ENCODE data around the gene NMT1. TPM values are rescaled to one million over a fixed set of nuclear protein-coding genes. Genes with fewer than 3 reads are reported as not detected.

The NMT1 gene
- total and polyA plus RNA-seq, 2 of the 13 experiments (the other 11 are each of a cell fraction or from before 2014, with no cell fraction given): 75.7 to 142 TPM

- 0 out of 2 replicates have a peak, but pooled peaks have one; percentile 30 for TF ChIP-seq ARID5B (CRISPR knock-in tag; IDR thresholded peaks at IDR 0.05)
- TF ChIP-seq ZSCAN12 (CRISPR knock-in tag; IDR thresholded peaks at IDR 0.05): no peak
- no peak for TF ChIP-seq ZNF7 (CRISPR knock-in tag; IDR thresholded peaks at IDR 0.05)
- 0 out of 2 replicates have a peak, but pooled peaks have one; percentile 6 for TF ChIP-seq ZNF770 (CRISPR knock-in tag; IDR thresholded peaks at IDR 0.05)
- no peak for TF ChIP-seq ZNF292 (CRISPR knock-in tag; IDR thresholded peaks at IDR 0.05; ENCODE audit: borderline replicate concordance, low read depth)
- 0 out of 2 replicates have a peak, but pooled peaks have one; percentile 28 for TF ChIP-seq ZNF572 (CRISPR knock-in tag; IDR thresholded peaks at IDR 0.05)
- TF ChIP-seq FOXP1 (IDR thresholded peaks at IDR 0.05): 0 out of 2 replicates have a peak, but pooled peaks have one; percentile 19
- TF ChIP-seq FOXP1 (CRISPR knock-in tag; IDR thresholded peaks at IDR 0.05): peak; percentile 48; the same call in 1 of the 2 replicates
- TF ChIP-seq SAP130 (CRISPR knock-in tag; IDR thresholded peaks at IDR 0.05; ENCODE audit: low read depth): peak; percentile 44
- 0 out of 2 replicates have a peak, but pooled peaks have one; percentile 29 for TF ChIP-seq FOSL1 (CRISPR knock-in tag; IDR thresholded peaks at IDR 0.05; ENCODE audit: borderline replicate concordance)
- TF ChIP-seq FOSL2 (CRISPR knock-in tag; IDR thresholded peaks at IDR 0.05): peak; percentile 92
- TF ChIP-seq HDAC6 (IDR thresholded peaks at IDR 0.05; ENCODE audit: low read depth, low read length): no peak
Observed at GRCh38 chr17:45091778-45092425, 30.8 kb downstream of the NMT1 start (continued).

Data from HepG2 (cell line).